Hippocampal formation (tissue), 2 donors: ENCODE results near the gene NAT9.

Experiments
- DNase-seq, 2 donors: peaks; one replicate each; lab custom pipeline; 2025; lab: John Stamatoyannopoulos, UW

NAT9 gene, protein sequence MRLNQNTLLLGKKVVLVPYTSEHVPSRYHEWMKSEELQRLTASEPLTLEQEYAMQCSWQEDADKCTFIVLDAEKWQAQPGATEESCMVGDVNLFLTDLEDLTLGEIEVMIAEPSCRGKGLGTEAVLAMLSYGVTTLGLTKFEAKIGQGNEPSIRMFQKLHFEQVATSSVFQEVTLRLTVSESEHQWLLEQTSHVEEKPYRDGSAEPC

DNA sequence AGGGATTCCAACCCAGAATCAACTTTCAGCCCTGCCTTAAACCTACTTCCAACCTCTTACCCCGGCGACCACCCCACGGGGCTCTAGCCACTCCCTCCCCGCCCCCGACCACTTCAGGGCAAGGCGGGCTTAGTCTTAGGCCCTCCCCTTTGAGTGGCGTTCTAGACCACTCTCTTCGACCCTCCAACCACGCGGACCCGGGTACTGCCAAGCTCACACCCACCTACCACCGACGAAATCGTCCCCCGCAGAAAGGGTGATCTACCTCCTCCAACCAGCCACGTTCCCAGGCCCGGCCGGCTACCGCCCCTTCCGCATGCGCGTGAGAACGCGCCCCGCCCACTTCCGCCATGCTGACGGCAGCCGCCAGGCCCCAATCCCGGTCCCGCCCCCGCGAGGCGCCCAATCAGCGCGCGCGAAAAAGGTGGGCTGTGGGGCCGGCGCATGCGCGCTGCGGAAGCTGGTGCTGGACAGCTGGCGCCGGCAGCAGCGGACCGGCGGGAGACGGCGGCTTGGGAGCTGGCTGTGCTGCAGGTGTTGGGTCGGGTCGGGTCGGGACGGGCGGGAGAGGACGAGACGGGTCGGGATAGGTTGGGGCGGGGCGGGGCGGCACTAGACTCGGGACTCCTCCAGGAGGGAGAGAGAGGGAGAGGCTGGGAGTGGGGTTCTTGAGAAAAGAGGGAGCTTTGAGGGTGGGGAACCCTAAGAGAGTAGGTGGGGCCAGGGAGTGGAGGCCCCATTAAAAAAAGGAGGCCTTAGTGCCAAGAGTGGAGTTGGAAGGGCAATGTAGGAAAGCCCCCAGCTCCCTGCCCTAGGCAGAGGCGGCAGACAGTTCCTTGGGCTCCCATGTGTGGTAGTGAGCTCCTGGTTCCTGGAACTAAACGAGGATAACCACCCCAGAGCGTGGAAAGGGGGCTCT lies at the start of gene NAT9:
Gene NAT9, minus strand, starts transcription at position 302 of the 919 bp plus-strand sequence. CDS start 647 bp downstream, outside the sequence.
- DNase-seq, result peak; percentile 83 to 95

DNA sequence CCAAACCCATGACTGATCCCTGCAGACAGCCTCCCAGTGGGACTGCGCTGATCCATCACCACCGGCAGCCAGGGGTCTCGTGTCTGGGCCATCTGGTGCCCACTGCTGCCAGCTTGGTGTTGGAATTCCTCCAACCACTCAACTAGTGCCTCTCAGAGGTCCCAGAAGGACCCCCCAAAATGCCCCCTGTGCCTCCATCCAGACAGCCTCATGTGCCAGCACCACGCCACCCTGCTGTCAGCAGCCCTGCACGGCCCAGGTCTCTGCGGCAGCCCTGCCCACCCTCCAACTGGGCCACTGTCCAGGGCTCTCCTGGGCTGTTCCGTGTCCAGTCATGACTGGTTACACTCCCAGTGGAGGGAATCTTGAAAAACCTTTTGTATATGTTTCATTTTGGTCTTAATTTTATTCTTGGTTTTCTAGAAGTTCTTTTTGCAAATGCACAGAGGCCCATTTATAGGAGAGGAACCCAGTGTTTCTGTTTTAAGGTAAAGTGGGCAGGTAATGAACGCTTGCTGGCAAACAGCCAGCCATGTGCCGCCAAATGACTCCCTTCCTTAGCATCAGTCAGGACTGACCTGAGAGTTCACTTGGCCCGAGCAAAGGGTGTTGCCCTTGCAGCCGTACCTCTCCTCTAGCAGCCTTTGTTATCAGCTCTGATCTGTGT lies 48.9 kb upstream of the NAT9 start:
- DNase-seq, result no peak

DNA sequence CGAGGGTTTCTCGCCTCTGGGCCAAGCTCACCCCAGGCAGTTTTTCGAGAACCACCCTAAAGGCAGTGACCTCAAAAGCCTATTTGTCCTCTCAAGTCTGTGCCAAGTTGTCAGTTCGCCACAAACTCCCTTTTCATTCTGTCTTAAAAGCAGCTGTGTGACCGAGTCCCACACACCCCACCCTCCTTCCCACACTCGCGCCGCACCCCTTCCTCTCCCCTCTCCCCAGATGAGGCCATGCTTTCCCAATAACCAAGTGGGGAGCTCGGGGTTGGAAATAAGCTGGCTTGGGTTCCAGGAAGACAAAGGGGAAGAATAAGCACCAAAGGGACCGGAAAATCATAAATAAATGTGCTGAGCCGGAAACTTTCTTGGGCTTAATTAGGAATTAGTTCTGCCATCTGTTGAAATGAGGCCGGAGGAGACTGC lies 46.8 kb upstream of the NAT9 start:
- DNase-seq, result peak; percentile 52 to 56

DNA sequence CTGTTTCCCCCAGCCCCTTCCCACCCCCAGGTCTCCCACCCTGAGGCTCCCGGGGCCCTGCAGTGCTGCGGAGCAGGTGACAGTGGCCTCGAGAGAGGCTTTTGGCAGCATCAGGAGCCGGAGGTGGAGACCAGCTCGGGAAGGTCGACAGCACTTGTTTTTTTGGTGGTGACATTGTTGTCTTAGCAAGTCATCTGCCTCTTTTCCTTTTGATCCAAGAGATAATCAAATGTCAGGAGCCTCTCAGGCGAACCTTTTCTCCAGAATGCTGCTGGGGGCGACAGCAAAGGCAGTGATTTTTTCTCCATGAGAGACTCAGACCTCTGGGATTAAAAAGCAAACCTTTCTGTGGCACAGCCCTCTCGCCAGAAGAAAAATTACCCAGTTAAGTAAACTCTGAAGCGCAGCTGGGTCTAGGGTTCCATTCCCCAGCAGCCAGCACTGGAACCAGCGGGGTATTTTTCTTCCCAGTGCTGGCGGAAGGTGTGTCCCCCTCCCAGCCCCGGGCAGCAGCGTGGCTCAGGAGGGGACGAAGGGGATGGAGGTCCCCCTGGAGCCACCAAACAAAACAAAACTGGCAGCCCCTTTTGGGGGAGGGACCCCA lies 46.3 kb upstream of the NAT9 start:
- no peak for DNase-seq

DNA sequence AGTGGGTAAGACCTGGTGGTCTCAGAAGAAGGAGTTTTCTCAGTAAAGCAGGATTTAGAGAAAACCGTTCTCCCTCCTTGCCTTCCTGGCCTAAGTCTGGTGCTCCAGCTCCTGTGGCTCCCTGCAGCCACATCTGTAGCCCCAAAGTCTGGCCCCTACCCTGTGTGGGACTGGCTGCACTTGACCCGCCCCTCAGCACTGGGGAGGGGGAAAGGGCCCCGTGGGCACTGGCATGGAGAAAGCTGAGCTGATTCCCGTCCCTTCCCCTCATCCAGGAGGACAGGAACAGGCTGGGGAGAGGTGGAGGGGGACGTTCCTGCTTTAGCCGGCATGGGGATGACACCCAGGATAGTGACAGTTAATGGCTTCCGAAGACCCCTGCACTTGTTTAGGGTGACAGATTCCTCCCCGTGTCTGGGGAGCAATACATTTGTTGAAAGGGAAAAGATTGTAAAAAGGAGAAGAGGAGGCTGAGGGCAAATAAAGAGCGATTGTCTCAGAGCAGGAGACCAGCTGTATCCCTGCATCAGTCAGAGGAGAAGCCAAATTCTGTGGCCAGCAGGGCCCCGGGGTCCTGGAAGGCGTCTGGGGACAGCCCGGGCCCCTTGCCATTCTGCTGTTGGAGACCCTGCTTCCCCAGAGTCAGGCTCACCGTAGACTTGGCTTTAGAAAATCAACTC lies 45.6 kb upstream of the NAT9 start:
- DNase-seq, result no peak

DNA sequence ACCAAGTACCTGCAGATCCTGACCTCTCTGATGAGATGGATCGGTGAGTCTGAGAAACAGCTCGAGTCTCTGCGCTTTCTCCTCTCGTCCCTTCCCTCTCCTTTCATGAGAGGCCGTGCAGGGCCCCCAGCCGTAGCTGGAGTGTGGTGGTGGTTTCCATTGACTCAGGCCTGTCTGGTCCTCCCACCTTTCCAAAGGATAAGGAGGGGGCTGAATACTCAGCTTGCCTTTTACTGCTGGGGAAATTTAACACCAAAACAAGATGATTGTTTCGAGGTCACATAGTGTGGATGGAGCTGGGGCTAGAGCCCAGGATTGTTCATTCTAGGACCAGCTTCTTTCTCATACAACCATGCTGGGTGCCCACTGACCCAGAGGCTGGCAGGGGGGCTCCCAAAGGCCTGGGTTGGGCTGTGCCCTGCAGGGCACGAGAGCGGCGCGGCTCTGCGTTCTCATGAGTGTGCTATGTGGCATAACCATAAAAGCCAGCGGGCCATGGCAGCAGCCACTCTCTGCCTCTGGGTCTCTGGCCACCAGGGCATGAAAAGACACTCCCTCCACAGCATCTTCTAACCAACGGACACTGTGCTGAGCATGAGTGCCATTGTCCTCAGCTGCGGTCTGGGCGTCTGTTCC lies 43.8 kb upstream of the NAT9 start:
- no peak for DNase-seq

DNA sequence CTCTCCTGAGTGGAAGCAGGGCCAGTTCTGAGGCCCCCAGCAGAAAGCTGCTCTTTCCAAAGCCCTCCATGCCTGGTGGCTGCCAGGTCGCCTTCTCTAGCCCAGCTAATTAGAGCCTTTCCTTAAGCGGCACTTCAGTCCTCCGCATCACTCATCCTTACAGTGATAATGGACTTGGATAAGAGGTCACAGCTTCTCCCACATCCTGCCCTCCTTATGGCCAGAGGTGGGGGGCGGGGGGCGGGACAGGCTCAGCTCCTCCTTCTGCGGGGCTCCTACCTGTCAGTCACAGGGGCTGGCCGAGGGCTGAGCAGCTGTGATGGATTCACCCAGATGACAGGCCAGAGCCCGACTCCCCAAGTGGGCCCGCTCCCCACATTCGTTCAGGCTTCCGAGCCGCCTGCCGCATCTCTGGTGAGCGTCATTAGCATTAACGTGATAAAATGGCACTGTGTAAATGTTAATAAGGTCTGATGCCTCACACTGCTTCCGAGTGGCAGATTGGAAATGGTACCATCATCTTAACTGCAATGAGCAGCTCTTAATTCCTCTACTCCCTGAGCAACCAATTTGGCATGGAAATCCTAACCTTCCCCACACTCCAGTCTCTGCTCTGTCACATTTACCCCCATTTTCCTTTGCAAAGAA lies 42.3 kb upstream of the NAT9 start:
- DNase-seq, result no peak

DNA sequence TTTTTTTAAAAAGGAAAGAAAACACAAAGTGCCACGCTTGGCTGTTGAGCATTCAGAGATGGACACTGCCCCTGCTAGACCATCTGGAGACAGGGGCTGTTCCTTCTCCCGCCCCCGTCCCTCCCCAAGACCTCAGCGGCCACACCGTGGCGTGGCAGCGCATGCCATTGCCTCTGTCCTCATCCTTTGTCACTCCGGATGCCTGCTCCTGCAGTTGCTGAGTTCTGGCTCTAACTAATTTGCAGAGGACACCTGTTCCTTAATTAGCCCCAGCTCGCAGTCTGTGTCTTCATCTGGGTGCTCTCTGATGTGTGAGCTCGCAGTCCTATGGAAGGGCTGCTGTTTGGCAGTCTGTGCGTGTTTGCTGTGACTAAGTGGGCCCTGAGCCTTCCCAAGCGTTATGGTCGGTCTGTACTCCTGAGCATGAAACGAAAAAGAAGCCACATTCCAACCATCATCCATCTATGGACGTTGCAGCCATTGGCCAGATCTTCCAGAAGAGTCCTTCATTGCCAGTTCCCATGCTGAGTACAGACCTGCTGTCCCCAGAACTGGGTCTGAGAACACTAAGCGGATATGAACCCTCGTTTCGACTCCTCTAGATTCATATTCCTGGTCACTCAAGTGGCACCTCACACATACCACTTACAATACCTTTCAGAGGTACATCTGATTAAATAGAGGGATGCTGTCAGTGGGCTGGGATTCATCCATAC lies 40.9 kb upstream of the NAT9 start:
- DNase-seq, result no peak

DNA sequence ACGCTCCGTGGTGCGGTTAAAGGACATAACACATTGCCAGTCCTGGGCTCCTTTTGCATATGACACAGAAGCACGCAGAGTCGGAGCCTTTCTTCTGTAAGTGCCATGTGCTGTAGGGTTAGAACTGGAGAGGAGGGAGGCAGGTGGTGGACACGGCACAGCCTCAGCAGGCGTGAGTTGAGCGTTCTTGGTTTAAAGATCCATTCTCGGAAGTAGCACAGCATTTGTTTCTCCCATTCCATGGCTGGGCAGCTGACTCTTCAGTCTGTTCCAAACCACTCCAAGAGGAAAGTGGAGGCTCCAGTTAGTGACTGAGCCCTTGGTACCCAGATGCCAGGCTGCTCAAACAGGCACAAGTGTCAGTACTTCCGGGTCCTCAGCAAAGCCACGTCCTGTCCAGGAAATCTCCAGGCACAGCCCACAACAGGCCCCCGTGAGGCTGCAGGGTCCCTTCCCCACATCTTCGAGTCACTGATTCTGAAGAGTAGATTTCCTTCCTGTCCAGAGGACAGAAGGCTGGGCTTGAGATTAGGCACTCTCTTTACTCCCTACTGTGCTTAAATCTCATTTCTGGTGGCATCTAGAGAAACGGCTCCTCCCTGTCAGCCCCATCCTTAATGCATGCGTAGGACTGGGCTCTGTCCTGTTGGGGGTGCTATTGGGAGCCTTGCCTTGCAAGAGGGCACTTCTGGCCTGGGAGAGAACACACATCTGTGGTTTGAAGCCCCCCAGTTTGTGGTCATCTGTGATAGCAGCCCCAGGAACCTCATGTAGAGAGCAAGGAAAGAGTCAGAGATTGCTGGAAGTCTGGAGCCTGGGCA lies 39.6 kb upstream of the NAT9 start:
- no peak for DNase-seq

DNA sequence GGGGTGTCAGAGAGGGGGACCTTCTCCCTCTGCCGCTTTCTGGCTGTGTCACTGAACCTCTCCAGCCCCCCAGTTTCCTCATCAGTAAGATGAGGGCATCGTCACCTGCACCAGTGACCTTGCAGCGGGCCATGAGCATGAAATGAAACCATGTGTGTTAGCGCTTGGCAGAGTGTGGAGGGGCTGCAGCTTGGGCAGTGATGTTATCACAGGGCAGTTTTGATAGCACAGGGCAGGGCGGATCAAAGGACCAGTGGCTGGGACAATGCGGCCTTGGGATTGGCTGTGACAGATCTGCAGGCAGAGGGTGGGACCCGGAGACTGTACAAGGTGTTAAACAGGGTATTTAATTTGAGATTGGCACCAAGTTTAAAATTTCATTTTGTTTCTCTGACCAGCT lies 38.9 kb upstream of the NAT9 start:
- DNase-seq, result no peak

DNA sequence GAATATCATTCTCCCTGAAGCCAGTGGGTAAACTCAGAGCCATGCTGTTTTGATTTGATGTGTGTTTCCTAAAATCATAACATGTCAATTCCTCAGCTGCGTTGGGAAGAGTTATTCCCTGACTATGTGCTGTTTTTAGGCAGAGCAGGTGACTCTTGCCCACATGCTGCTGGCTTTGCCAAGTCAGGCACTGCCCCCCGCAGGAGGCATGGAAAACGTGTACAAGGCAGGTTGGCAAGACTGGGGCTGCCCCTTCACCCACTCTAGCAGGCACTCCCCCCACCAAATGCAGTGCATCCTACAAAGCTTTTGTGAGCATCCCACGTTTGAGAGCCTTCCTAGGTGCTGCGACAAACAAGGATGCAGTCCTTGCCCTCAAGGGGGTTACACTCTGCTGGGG lies 38.3 kb upstream of the NAT9 start:
- no peak for DNase-seq

DNA sequence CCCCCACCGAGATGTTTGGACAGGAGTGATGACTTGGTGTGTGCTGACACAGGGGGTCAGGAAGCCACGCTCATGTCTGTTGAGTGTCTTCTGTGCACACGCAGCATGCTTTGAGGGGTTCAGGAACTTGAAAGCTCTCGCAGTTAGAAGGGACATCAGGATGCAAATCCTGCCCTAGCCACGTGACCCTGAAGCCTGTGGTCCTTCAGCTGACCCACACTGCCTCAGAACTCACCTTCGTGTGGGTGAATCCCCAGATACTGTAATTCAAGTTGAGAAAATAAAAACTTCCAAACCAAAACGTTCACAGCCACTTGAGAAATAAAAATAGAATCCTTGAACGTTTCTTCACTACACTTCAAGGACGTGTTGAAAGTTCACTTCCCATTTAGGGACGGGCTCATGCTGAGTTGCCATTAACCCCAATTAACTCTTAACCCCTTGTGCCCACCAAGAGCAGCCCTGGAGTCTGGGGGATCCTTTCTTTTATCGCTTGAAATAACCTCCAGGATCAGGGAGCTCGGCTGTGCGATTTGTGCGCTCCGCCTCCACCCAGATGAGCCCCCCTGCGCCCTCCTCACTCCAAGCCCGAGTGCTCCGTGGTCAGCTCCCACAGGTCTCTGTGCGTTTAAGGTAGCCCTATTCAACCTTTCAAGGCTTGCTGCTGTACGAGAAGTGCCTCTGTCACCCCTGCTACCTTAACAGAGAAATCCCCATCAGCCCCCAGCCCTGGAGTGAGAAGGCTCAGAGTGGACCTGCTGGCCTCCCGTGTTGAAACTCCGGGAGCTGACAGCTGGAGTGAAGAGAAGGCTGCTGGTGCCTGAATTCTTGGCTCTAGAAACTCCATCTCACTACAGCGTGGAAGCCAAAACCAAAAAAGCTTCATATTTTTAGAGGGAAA lies 36.2 kb upstream of the NAT9 start:
- no peak for DNase-seq

DNA sequence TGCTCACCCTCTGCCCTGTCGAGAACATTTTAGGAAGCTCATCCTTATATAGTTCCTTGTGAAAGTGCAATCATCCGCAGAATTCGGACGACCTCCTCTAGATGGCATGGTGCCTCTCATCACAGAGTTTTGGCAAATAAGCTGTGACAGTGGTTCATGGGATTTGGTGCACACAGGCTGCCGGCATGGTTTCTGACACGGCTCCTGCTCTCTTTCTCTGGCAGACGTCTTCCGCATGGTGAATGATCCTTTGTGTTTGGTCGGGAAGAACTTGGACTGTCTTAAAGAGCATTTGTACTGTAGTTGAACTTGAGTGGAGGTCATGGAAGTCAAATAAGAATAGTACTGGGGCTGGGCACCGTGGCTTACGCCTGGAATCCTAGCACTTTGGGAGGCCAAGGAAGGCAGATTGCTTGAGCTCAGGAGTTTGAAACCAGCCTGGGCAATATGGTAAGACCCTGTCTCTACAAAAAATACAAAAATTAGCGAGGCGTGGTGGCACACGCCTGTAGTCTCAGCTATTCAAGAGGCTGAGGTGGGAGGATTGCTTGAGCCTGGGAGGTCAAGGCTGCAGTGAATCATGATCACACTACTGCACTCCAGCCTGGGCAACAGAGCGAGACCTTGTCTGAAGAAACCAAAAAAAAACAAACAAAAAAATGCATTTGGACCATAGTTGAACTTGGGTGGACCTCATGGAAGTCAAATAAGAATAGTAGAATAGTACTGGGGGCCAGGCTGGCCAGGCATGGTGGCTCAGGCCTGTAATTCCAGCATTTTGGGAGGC lies 34.7 kb upstream of the NAT9 start:
- DNase-seq, result peak in 1 of 2 donors; percentile 20

DNA sequence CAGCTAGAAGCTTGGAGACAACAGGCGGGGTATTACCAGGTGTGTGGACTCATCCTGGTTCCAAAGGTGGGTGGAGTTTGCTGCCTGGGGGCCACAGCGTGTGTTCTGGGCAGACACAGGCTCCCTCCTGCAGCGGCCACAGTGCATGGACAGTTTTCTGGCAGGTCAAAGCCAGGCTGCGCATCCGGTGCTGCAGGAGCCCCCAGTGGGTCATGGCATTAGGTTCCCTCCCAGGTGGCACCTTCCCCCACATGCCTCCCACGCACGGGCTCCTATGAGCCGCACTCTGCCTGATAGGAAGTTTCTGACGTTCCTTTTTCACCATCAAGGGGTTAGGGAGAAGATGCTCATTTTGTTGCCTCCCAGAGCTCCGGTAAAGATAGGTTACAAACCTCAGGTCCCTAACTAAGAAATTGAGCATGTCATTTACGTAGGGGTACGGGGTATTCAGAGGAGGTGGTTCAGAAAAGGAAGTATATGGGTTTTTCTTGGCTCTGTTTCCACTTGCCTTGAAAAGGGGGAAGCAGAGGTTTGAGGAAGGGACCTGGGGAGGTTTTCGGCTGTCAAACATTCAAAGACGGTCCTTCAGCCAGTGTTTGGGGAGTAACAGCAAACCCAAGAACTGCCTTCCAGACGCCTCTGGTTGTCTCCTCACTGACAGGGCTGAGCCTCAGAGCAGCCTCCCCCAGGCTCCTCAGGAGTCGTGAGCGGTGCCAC lies 32.7 kb upstream of the NAT9 start:
- no peak for DNase-seq

DNA sequence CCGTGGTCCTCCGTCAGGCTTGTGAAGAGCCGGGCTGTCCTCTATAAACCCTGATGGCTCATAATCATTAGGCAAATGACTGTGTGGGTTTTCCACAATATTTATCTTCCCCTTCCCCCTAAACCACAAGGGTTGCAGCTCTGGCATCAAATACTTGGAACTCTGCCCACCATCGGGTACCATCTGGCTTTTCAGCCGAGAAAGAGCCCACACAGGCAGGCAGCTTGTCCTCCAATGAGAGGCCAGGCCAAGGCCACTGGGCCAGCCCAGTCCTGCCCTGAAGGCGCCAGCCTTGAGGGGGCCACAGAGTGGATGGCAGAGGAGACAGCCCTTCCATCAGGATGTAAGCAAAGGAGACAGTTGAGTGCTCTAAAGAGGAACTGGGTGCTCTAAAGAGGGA lies 31.8 kb upstream of the NAT9 start:
- no peak for DNase-seq

DNA sequence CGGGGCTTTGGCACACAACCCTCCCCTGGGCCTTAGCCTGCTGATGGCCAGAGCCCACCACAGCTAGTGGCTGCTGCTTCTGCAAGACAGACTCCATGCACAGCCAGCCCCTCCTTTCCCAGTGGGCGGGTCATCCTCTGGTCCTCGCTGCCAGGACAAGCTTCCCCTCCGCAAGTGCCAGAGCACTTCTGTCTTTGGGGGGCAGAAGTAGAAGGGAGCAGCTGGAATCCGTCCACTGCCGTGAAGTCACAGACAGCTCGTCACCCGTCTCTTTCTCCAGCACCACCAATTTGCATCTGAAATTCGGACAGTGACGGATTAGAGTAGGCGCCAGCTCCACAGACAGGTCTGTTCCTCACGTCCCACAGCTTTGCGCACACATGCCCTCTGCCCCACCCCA lies 31.3 kb upstream of the NAT9 start:
- DNase-seq, result no peak

DNA sequence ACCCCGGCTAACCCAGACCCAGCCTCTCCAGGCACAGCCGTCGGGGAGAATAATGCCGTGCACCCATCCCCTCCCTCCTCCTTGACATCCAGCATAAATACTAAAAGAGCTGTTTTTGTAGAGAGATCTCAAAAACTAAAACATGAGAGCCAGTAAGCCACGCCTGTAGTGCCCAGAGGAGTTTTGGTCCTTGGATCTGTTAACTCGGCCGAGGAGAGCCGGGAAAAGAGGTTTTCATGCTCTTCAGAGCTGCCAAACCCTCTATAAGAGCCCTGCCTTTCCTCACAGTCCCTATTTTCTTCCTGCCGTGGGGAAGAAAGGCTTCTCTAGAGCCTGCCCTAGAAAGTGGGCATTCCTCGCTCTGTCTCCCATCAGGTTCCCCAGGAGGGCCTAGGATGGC lies 30.2 kb upstream of the NAT9 start:
- DNase-seq, result no peak
